GM18951 (cell line): ENCODE results near the gene SYCE1.
"Not testable (repeated sequence)": the region's sequence is repeated elsewhere in the genome, so short reads cannot be mapped to it uniquely, and the experiment has no call there.

Experiments used
- POLR2A ChIP-seq: IDR thresholded peaks from 4 replicates; pipeline ENCODE4 v1.6.1; 2011; ENCODE audit warnings: mild to moderate bottlenecking; ENCODE audit not compliant: insufficient read length, insufficient read depth; ENCODE audit errors: extremely low read depth
- in situ Hi-C: fragments of 300-500 bp; cut with MboI; formaldehyde crosslinking; loops from one replicate; pipeline ENCODE4 v1.12.0; 2022; ENCODE audit warnings: low sequenced_read_pairs, mixed read lengths, inconsistent platforms; ENCODE audit not compliant: unreplicated experiment

The SYCE1 gene

GRCh38 chr10:133529576-133529946 is 35.8 kb downstream of the SYCE1 start:
- TF ChIP-seq POLR2A = no peak
- in situ Hi-C loops = no loop called here

- TF ChIP-seq POLR2A = no peak
- in situ Hi-C loops = no loop called here
Measured at GRCh38 chr10:133528845-133529575, 36.4 kb downstream of the SYCE1 start.

- in situ Hi-C loops = no loop called here
- no peak for TF ChIP-seq POLR2A
Measured at GRCh38 chr10:133528296-133528844, 37.0 kb downstream of the SYCE1 start.

- TF ChIP-seq POLR2A = no peak
- in situ Hi-C loops = no loop called here
Measured at GRCh38 chr10:133527771-133528271, 37.6 kb downstream of the SYCE1 start.

- TF ChIP-seq POLR2A = no peak
- in situ Hi-C loops = no loop called here
Measured at GRCh38 chr10:133526957-133527588, 38.3 kb downstream of the SYCE1 start, which contains the start of gene CYP2E1. Gene CYP2E1 (plus strand): TSS chr10:133527363. CDS start chr10:133527396, 33 bp downstream.

- in situ Hi-C loops = no loop called here
- no peak for TF ChIP-seq POLR2A
Measured at GRCh38 chr10:133525444-133525843, 39.9 kb downstream of the SYCE1 start.

- in situ Hi-C loops = no loop called here
- no peak for TF ChIP-seq POLR2A
Measured at GRCh38 chr10:133523631-133524203, 41.7 kb downstream of the SYCE1 start.

- in situ Hi-C loops = no loop called here
- TF ChIP-seq POLR2A = peak; percentile 62
Measured at GRCh38 chr10:133520193-133520738, 45.1 kb downstream of the SYCE1 start.

- in situ Hi-C loops = not testable (repeated sequence)
Measured at GRCh38 chr10:133518517-133518916, 46.9 kb downstream of the SYCE1 start.

- in situ Hi-C loops = no loop called here
- TF ChIP-seq POLR2A = no peak
Measured at GRCh38 chr10:133516057-133516456, 49.3 kb downstream of the SYCE1 start.

- in situ Hi-C loops = no loop called here
- TF ChIP-seq POLR2A = no peak
Measured at GRCh38 chr10:133515471-133515870, 49.9 kb downstream of the SYCE1 start.

GRCh38 chr10:133511907-133512528 is 53.4 kb downstream of the SYCE1 start:
- in situ Hi-C loops = no loop called here
- no peak for TF ChIP-seq POLR2A

GRCh38 chr10:133511408-133511807 is 54.0 kb downstream of the SYCE1 start:
- in situ Hi-C loops = no loop called here
- no peak for TF ChIP-seq POLR2A
